GM18951 (cell line): Measurements from ENCODE around the gene ANAPC10.

Source experiments
- POLR2A ChIP-seq: IDR thresholded peaks from 4 replicates; pipeline ENCODE4 v1.6.1; 2011; ENCODE audit warnings: mild to moderate bottlenecking; ENCODE audit not compliant: insufficient read length, insufficient read depth; ENCODE audit errors: extremely low read depth
- in situ Hi-C: fragments of 300-500 bp; cut with MboI; formaldehyde crosslinking; loops from one replicate; pipeline ENCODE4 v1.12.0; 2022; ENCODE audit warnings: low sequenced_read_pairs, mixed read lengths, inconsistent platforms; ENCODE audit not compliant: unreplicated experiment

ANAPC10 gene

GRCh38 chr4:145056325-145057130 lies 41.5 kb downstream of the ANAPC10 start:
- no peak for TF ChIP-seq POLR2A
- in situ Hi-C loops: no loop called here

GRCh38 chr4:145055533-145056257 lies 42.3 kb downstream of the ANAPC10 start:
- in situ Hi-C loops: no loop called here
- TF ChIP-seq POLR2A: no peak

- no peak for TF ChIP-seq POLR2A
- in situ Hi-C loops: no loop called here
Measured at GRCh38 chr4:145049241-145049640, 48.8 kb downstream of the ANAPC10 start.

- in situ Hi-C loops: no loop called here
- no peak for TF ChIP-seq POLR2A
Measured at GRCh38 chr4:145048817-145049216, 49.2 kb downstream of the ANAPC10 start.

- no peak for TF ChIP-seq POLR2A
- in situ Hi-C loops: no loop called here
Measured at GRCh38 chr4:145047151-145047550, 50.8 kb downstream of the ANAPC10 start.

- in situ Hi-C loops: no loop called here
- TF ChIP-seq POLR2A: no peak
Measured at GRCh38 chr4:145045180-145045579, 52.8 kb downstream of the ANAPC10 start.

GRCh38 chr4:145044341-145044740 lies 53.7 kb downstream of the ANAPC10 start:
- no peak for TF ChIP-seq POLR2A
- in situ Hi-C loops: no loop called here

GRCh38 chr4:145043306-145043705 lies 54.7 kb downstream of the ANAPC10 start:
- in situ Hi-C loops: no loop called here
- no peak for TF ChIP-seq POLR2A

GRCh38 chr4:145042601-145043285 lies 55.3 kb downstream of the ANAPC10 start:
- no peak for TF ChIP-seq POLR2A
- in situ Hi-C loops: no loop called here

- in situ Hi-C loops: no loop called here
- no peak for TF ChIP-seq POLR2A
Measured at GRCh38 chr4:145041378-145041777, 56.6 kb downstream of the ANAPC10 start.

GRCh38 chr4:145035494-145036136 lies 62.4 kb downstream of the ANAPC10 start:
- in situ Hi-C loops: no loop called here
- no peak for TF ChIP-seq POLR2A

- no peak for TF ChIP-seq POLR2A
- in situ Hi-C loops: no loop called here
Measured at GRCh38 chr4:145034727-145035211, 63.2 kb downstream of the ANAPC10 start.

GRCh38 chr4:145019346-145019745 lies 78.7 kb downstream of the ANAPC10 start:
- TF ChIP-seq POLR2A: no peak

GRCh38 chr4:145014365-145014764 lies 83.6 kb downstream of the ANAPC10 start:
- TF ChIP-seq POLR2A: no peak
- in situ Hi-C loops: no loop called here

More at GRCh38 chr4:145019346-145019745, 78.7 kb downstream of the ANAPC10 start:
- in situ Hi-C loops: no loop called here
